Retina (tissue), 1 donor: ENCODE data around the gene VSTM2B.

ENCODE experiments used
- DNase-seq: peaks from one replicate; pipeline ENCODE4 v3.0.0-alpha.2; 2016

Gene VSTM2B

DNA sequence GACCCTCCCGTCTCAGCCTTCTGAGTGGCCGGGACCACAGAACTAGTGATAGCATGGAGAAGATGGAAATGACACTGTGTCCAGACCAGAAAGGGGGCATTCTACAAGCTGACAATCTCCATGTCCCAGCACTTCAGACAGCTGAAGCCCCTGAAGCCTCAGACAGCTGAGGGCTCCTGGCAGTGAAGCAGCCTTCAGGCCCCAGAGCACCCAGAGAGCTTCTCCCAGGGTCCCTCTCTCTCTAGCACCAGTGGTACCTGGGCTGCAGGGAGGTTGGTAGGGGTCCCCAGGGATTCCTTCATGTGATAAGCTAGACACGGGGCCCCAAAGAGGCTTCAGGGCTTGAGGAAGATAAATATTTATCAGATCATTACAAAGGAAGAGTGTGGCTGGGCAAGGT is 72.7 kb downstream of the VSTM2B start:
- no peak for DNase-seq

GRCh38 chr19:29603308-29603707 is 77.5 kb downstream of the VSTM2B start:
- DNase-seq: no peak

GRCh38 chr19:29605653-29606419 is 80.0 kb downstream of the VSTM2B start, which contains the start of gene POP4:
TSS of gene POP4 (plus strand) at chr19:29606283. CDS start at chr19:29606319, 36 bp downstream.
- peak; percentile 97 for DNase-seq

DNA sequence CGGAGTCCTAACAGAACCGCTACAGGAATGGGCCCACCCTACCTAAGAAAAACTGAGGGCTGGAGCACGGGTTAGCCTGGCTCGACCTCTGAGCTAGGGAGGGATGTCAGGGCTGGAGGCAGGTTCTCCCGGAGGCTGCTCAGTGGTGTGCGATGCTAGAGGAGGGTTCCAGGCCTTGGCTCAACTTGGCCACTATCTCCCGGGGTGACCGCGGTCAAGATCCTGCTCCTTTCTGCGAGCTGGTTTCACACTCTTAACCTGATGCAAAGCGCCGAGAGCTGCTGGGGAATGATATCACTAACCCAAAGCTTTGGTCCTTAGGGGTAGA is 80.6 kb downstream of the VSTM2B start:
- no peak for DNase-seq

DNA sequence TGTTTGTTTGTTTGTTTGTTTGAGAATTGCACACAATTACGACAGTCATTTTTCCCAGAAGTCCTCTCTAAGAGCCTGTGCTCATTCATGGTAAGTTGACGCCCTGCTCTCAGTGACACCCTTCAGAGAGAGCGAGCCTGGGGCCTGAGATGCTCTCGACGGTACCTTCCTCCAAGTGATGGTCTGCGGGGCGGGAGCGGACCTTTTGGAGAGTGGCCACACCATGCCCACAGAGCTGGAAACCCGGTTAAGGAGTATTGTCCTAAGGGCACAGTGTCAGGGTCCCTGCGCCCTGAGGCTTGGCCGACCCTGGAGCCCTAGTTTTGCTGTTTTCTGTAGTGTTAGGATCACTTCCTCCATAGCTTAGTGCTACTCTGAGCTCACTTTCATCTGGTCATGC is 83.8 kb downstream of the VSTM2B start:
- DNase-seq: no peak

DNA sequence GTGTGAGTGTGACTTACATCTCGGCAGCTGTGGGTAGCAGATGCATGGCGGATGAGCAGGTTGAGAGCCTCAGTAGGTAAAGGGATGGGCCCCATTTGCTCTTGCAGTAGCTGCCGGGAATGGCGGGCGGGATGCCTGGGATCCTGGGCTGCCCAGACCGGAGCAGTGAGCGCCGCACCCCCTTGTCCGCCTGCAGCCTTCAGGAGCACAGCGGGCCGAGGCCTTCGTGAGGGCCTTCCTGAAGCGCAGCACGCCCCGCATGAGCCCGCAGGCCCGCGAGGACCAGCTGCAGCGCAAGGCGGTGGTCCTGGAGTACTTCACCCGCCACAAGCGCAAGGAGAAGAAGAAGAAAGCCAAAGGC is 84.4 kb downstream of the VSTM2B start:
- no peak for DNase-seq

DNA sequence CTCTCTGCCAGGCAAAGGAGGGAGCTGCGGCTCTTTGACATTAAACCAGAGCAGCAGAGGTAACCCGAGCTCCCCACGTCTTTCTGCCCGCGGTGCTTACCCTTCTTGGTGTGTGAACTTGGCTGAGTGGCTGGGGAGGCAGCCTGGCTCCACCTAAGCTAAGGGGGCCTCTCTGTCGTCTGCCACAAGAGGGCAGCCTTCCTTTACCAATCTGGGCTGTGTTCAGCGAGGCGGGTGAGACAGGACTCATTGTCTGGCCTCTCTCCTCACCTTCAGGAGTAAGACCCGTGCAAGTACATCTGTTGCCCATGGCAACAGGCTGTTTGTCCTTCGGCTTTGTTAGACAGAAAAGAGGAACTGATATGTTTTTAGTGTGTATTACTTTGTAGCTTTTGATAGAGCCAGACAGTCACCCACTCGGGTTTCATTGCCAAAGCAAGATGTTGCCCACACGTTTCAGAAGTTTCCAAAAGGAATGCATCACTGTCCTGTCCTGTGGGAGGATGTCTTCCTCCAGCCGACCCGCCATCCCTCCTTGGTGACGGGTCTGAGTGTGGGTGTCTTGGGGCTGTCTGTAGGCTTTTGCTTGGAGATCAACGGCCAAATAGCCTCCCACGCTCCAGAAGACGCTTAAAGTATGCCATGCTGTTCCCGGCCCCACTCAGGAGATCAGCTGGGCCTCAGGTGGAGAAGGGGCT is 84.9 kb downstream of the VSTM2B start:
- peak; percentile 79 for DNase-seq

GRCh38 chr19:29612121-29612520 is 86.3 kb downstream of the VSTM2B start:
- DNase-seq: no peak

GRCh38 chr19:29612801-29613595 is 87.2 kb downstream of the VSTM2B start:
- DNase-seq: no peak

GRCh38 chr19:29614046-29614445 is 88.3 kb downstream of the VSTM2B start:
- no peak for DNase-seq
